ENCODE results near the gene WDR27. TPM values are rescaled to one million over a fixed set of nuclear protein-coding genes. Genes with fewer than 3 reads are reported as not detected.

The WDR27 gene
- total RNA-seq, 4 donors from 2014 or later, result 23.1 to 101 (median 75.8) TPM

DNA sequence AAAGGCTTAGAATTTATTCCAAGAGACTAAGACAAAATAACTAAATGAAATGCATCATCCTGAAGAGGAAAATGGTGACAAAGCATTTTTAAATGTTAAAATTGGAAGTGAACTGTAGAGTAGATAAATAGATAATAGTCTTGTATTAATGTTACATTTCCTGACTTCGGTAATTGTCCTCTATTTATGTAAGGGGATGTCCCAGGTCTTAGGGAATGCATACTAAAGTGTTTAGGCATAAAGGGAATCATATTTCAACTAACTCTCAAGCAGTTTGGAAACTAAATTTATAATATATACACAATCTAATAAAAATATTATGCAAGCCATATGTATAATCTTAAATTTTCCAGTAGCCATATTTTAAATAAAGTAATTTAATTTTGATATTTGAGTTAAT lies 159.3 kb downstream of the WDR27 start:
- Histone ChIP-seq H3K27me3 (no peaks in the 10 kb centered on the region), H3K4me1 (no peaks in the 10 kb centered on the region), H3K4me3 (no peak overlapping the region), H3K27ac (no peak overlapping the region), H3K36me3 (no peaks in the 10 kb centered on the region), H3K9me3 (no peaks in the 10 kb centered on the region)
- TF ChIP-seq POLR2A (IDR thresholded peaks at IDR 0.05) (no peak), CTCF (IDR thresholded peaks at IDR 0.05) (no peak)
- no peak for DNase-seq

- H3K9me3 ChIP-seq, result no peaks in the 10 kb centered on the region
- H3K27me3 ChIP-seq, result no peaks in the 10 kb centered on the region
- no peak overlapping the region for H3K4me3 ChIP-seq
- TF ChIP-seq POLR2A (IDR thresholded peaks at IDR 0.05), result no peak
- TF ChIP-seq CTCF (IDR thresholded peaks at IDR 0.05), result no peak
- DNase-seq, result no peak
- H3K36me3 ChIP-seq, result no peaks in the 10 kb centered on the region
- H3K4me1 ChIP-seq, result no peaks in the 10 kb centered on the region
- H3K27ac ChIP-seq, result no peak overlapping the region
These were observed 162.5 kb downstream of the WDR27 start for GRCh38 chr6:169539176-169539897.

DNA sequence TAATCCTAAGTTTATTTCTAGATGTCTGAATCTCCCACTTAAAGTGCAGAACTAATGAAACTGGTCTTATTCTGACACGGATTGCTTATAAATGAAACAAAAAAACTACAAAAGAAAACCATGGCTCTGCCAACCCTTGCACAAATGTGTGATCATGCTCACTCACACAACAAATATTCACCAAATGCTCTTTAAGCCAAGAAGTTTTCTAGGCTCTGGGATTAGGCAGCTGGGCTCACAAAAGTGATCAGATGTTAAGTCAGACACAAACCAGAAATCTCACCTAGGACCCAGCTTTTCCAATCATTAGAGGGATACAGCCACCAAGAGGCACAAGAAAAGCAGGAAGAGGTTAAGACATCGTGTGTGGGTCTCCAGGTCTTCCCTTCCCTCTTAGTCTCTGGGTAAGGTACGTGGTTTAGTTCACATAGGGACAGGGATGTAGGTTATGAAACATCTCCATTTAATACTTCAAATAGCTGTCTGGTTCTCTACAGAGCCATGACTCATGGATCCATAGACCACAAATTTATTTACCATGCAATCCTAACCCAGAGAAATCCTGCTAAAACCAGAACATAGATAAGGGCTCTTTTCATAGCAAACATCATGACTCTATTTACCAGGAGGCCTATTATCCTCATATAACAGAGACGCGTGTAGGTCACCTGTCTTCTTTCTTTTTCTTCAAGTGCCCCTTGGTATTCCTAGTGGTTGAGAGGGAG lies 165.2 kb downstream of the WDR27 start:
- H3K27ac ChIP-seq, result no peak overlapping the region
- no peak overlapping the region for H3K4me3 ChIP-seq
- H3K36me3 ChIP-seq, result no peaks in the 10 kb centered on the region
- TF ChIP-seq POLR2A (IDR thresholded peaks at IDR 0.05) (no peak), CTCF (IDR thresholded peaks at IDR 0.05) (no peak)
- no peaks in the 10 kb centered on the region for H3K4me1 ChIP-seq
- H3K27me3 ChIP-seq, result no peaks in the 10 kb centered on the region
- no peaks in the 10 kb centered on the region for H3K9me3 ChIP-seq
- no peak for DNase-seq

DNA sequence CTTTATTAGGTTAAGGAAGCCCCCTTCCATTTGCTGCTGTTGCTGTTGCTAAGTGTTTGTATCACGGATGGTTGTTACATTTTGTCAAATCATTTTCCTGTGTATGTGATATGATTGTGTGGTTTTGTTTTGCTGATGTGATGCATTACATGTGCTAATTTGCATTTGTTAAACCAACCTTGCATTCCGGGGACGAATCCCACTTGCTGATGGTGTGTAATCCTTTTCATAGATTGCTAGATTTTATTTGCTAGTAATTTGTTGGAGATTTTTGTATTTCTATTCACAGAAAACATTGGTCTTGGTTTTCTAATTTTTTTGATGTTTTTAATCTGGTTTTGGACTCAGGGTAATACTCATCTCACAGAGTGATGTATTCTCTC lies 167.8 kb downstream of the WDR27 start:
- DNase-seq, result no peak
- Histone ChIP-seq H3K4me1 (no peaks in the 10 kb centered on the region), H3K9me3 (no peaks in the 10 kb centered on the region), H3K27me3 (no peaks in the 10 kb centered on the region), H3K4me3 (no peak overlapping the region), H3K36me3 (no peaks in the 10 kb centered on the region), H3K27ac (no peak overlapping the region)
- TF ChIP-seq POLR2A (IDR thresholded peaks at IDR 0.05) (no peak), CTCF (IDR thresholded peaks at IDR 0.05) (no peak)

GRCh38 chr6:169533301-169534038 lies 168.4 kb downstream of the WDR27 start:
- TF ChIP-seq POLR2A (IDR thresholded peaks at IDR 0.05), result no peak
- no peak for TF ChIP-seq CTCF (IDR thresholded peaks at IDR 0.05)
- Histone ChIP-seq H3K9me3 (no peaks in the 10 kb centered on the region), H3K4me3 (no peak overlapping the region), H3K27ac (no peak overlapping the region), H3K36me3 (no peaks in the 10 kb centered on the region), H3K4me1 (no peaks in the 10 kb centered on the region), H3K27me3 (no peaks in the 10 kb centered on the region)
- no peak for DNase-seq
